HG02759 (cell line): ENCODE data around the gene PRDX1.
"Not testable (repeated sequence)": the region's sequence is repeated elsewhere in the genome, so short reads cannot be mapped to it uniquely, and the experiment has no call there.

Experiments
- ATAC-seq: cut with Tn5 transposase; IDR thresholded peaks from one replicate; pipeline ENCODE4 v1.9.1; 2021; ENCODE audit warnings: mild to moderate bottlenecking, moderate library complexity; ENCODE audit not compliant: unreplicated experiment

PRDX1 gene

GRCh38 chr1:45507195-45507594, 14.5 kb downstream of the PRDX1 start:
- no peak for ATAC-seq

- no peak for ATAC-seq
These were observed 18.0 kb downstream of the PRDX1 start for GRCh38 chr1:45503462-45504360.

- ATAC-seq, result no peak
These were observed 20.2 kb downstream of the PRDX1 start for GRCh38 chr1:45501505-45501859.

- ATAC-seq, result peak; percentile 2
These were observed 22.3 kb downstream of the PRDX1 start for GRCh38 chr1:45499415-45499769.

- no peak for ATAC-seq
These were observed 23.4 kb downstream of the PRDX1 start for GRCh38 chr1:45498279-45498678.

GRCh38 chr1:45493116-45493697, 28.5 kb downstream of the PRDX1 start:
- no peak for ATAC-seq

- ATAC-seq, result no peak
These were observed 29.0 kb downstream of the PRDX1 start for GRCh38 chr1:45492691-45493090.

- ATAC-seq, result no peak
These were observed 30.0 kb downstream of the PRDX1 start for GRCh38 chr1:45491487-45492260.

- ATAC-seq, result peak; percentile 88
These were observed 30.8 kb downstream of the PRDX1 start, which contains the start of gene TESK2 for GRCh38 chr1:45490626-45491486. Gene TESK2, minus strand, starts transcription at chr1:45491163. Its CDS starts 33,378 bp downstream, at chr1:45457785.

GRCh38 chr1:45490121-45490625, 31.5 kb downstream of the PRDX1 start:
- ATAC-seq, result no peak

- ATAC-seq, result not testable (repeated sequence)
These were observed 32.3 kb downstream of the PRDX1 start for GRCh38 chr1:45489379-45489778.

GRCh38 chr1:45488666-45489377, 32.9 kb downstream of the PRDX1 start:
- ATAC-seq, result no peak

GRCh38 chr1:45485949-45486348, 35.7 kb downstream of the PRDX1 start:
- ATAC-seq, result no peak

- ATAC-seq, result no peak
These were observed 42.5 kb downstream of the PRDX1 start for GRCh38 chr1:45479039-45479748.

- ATAC-seq, result no peak
These were observed 43.4 kb downstream of the PRDX1 start for GRCh38 chr1:45478121-45478814.

- ATAC-seq, result no peak
These were observed 44.0 kb downstream of the PRDX1 start for GRCh38 chr1:45477646-45478045.

- not testable (repeated sequence) for ATAC-seq
These were observed 47.5 kb downstream of the PRDX1 start for GRCh38 chr1:45474194-45474593.

- no peak for ATAC-seq
These were observed 48.4 kb downstream of the PRDX1 start for GRCh38 chr1:45473302-45473701.
